NCI-H510A (cell line): Measurements from ENCODE around the gene CHN2.

Experiments
- DNase-seq: peaks from one replicate; lab custom pipeline; 2025; lab: John Stamatoyannopoulos, UW

CHN2 gene

GRCh38 chr7:29364661-29365060 is 170.1 kb downstream of the CHN2 start:
- no peak for DNase-seq

GRCh38 chr7:29365423-29365822 is 170.8 kb downstream of the CHN2 start:
- DNase-seq = no peak

GRCh38 chr7:29367784-29368183 is 173.2 kb downstream of the CHN2 start:
- no peak for DNase-seq

- DNase-seq = peak; percentile 49
Observed at GRCh38 chr7:29369909-29370488, 175.4 kb downstream of the CHN2 start.

- DNase-seq = no peak
Observed at GRCh38 chr7:29370531-29371314, 176.1 kb downstream of the CHN2 start.

- no peak for DNase-seq
Observed at GRCh38 chr7:29371472-29371871, 176.9 kb downstream of the CHN2 start.

- DNase-seq = no peak
Observed at GRCh38 chr7:29372351-29373090, 177.9 kb downstream of the CHN2 start.

- DNase-seq = no peak
Observed at GRCh38 chr7:29375641-29376562, 181.3 kb downstream of the CHN2 start.

GRCh38 chr7:29377718-29378117 is 183.1 kb downstream of the CHN2 start:
- no peak for DNase-seq

GRCh38 chr7:29379551-29379950 is 185.0 kb downstream of the CHN2 start:
- no peak for DNase-seq

- DNase-seq = no peak
Observed at GRCh38 chr7:29381206-29382094, 186.9 kb downstream of the CHN2 start.

GRCh38 chr7:29384277-29384676 is 189.7 kb downstream of the CHN2 start:
- DNase-seq = no peak

- DNase-seq = no peak
Observed at GRCh38 chr7:29385214-29385814, 190.7 kb downstream of the CHN2 start.

- DNase-seq = no peak
Observed at GRCh38 chr7:29386196-29386765, 191.7 kb downstream of the CHN2 start.

- DNase-seq = no peak
Observed at GRCh38 chr7:29391262-29391661, 196.7 kb downstream of the CHN2 start.

GRCh38 chr7:29394321-29394720 is 199.7 kb downstream of the CHN2 start:
- DNase-seq = no peak

GRCh38 chr7:29396563-29396962 is 202.0 kb downstream of the CHN2 start:
- no peak for DNase-seq

- no peak for DNase-seq
Observed at GRCh38 chr7:29397398-29397797, 202.8 kb downstream of the CHN2 start.

GRCh38 chr7:29398011-29398410 is 203.4 kb downstream of the CHN2 start:
- DNase-seq = no peak

GRCh38 chr7:29400437-29400836 is 205.9 kb downstream of the CHN2 start:
- no peak for DNase-seq
